OCI-LY7 (cell line): ENCODE results near the gene KRT28. TPM values are rescaled to one million over a fixed set of nuclear protein-coding genes. Genes with fewer than 3 reads are reported as not detected.
"Not testable (repeated sequence)": the region's sequence is repeated elsewhere in the genome, so short reads cannot be mapped to it uniquely, and the experiment has no call there.

Experiments
- BruUV-seq: library from RNA; stranded (reverse); fragments of 400-500 nt; replicated peaks from 2 replicates; lab custom pipeline; 2021; lab: Mats Ljungman, UMichigan
- CTCF ChIA-PET: fragments of 300-600 bp; sonication (Branson Sonifier 250); formaldehyde crosslinking; loops from one replicate; lab custom pipeline; 2022; ENCODE audit warnings: antibody characterized with exemption; ENCODE audit not compliant: unreplicated experiment; lab: Charles Lee
- POLR2A ChIA-PET: fragments of 300-600 bp; sonication (Branson Sonifier 250); formaldehyde crosslinking; loops from one replicate; lab custom pipeline; 2022; ENCODE audit warnings: antibody characterized with exemption; lab: Charles Lee
- DNase-seq: peaks from one replicate; pipeline ENCODE4 v3.0.0-alpha.2; 2015; ENCODE audit warnings: low spot score
- H2AFZ ChIP-seq: fragments of 200-600 bp; sonication (generic), shearing (Covaris generic); 2 replicates; pipeline ENCODE4 v1.6.1; 2014; ENCODE audit warnings: mild to moderate bottlenecking, antibody characterized with exemption, low read length, moderate library complexity
- H3K27ac ChIP-seq: fragments of 200-600 bp; sonication (generic); 2 replicates; pipeline ENCODE4 v1.5.1; 2014; ENCODE audit warnings: mixed run types, low read depth, mild to moderate bottlenecking, moderate library complexity, low read length, inconsistent platforms; ENCODE audit not compliant: poor library complexity, severe bottlenecking
- H3K36me3 ChIP-seq: fragments of 200-600 bp; sonication (generic); 2 replicates; pipeline ENCODE4 v1.6.1; 2014; ENCODE audit warnings: mild to moderate bottlenecking, antibody characterized with exemption, low read length, moderate library complexity, mixed read lengths; ENCODE audit not compliant: insufficient read depth
- H3K4me1 ChIP-seq: fragments of 200-600 bp; sonication (generic); 2 replicates; pipeline ENCODE4 v1.5.1; 2014; ENCODE audit warnings: mild to moderate bottlenecking, low read length; ENCODE audit not compliant: insufficient read depth, poor library complexity, severe bottlenecking
- H3K4me2 ChIP-seq: fragments of 200-600 bp; sonication (generic); 2 replicates; pipeline ENCODE4 v1.6.1; 2014; ENCODE audit warnings: mild to moderate bottlenecking, low read length
- H3K4me3 ChIP-seq: fragments of 200-600 bp; sonication (generic); 2 replicates; pipeline ENCODE4 v1.5.1; 2014; ENCODE audit warnings: mild to moderate bottlenecking, low read depth, low read length; ENCODE audit not compliant: poor library complexity, severe bottlenecking
- H3K79me2 ChIP-seq: fragments of 200-600 bp; sonication (generic); 2 replicates; pipeline ENCODE4 v1.6.1; 2016; ENCODE audit warnings: low read depth, mild to moderate bottlenecking, low read length, moderate library complexity, mixed read lengths; ENCODE audit not compliant: insufficient read depth
- H3K9me2 ChIP-seq: fragments of 200-600 bp; sonication (generic); 2 replicates; pipeline ENCODE4 v1.6.1; 2016; ENCODE audit warnings: mild to moderate bottlenecking, low read length, mixed read lengths; ENCODE audit not compliant: insufficient read depth
- H3K9me3 ChIP-seq: fragments of 200-600 bp; sonication (generic); 2 replicates; pipeline ENCODE4 v1.6.1; 2014; ENCODE audit warnings: mild to moderate bottlenecking, mixed run types, low read length, mixed read lengths
- H4K20me1 ChIP-seq: fragments of 200-600 bp; sonication (generic); 2 replicates; pipeline ENCODE4 v1.6.1; 2014; ENCODE audit warnings: mild to moderate bottlenecking, antibody characterized with exemption, low read length, moderate library complexity, mixed read lengths; ENCODE audit not compliant: insufficient read depth
- CTCF ChIP-seq: fragments of 200-600 bp; sonication (generic); conservative IDR thresholded peaks from 2 replicates; pipeline ENCODE4 v1.5.1; 2014; ENCODE audit warnings: mild to moderate bottlenecking, antibody characterized with exemption, low read length, moderate library complexity, mixed read lengths
- EZH2phosphoT487 ChIP-seq: fragments of 200-600 bp; sonication (generic); IDR thresholded peaks from 2 replicates; pipeline ENCODE4 v1.6.1; 2018; ENCODE audit warnings: low read depth, borderline replicate concordance, mild to moderate bottlenecking, mixed run types, antibody characterized with exemption, low read length, moderate library complexity, mixed read lengths
- intact Hi-C: fragments of 100-400 bp; cut with micrococcal nuclease; formaldehyde crosslinking; loops from one replicate; pipeline ENCODE4 v1.10.0; 2022; ENCODE audit not compliant: unreplicated experiment
- total RNA-seq, 2 experiments: library from RNA; depleted of rRNA in 1 of 2; stranded (reverse); fragments of >200 nt in 1 of 2; shearing (Covaris generic) in 1 of 2; gene quantifications; 2 replicates each; pipeline ENCODE4 v1.2.3, GENCODE V29; 2014 to 2022

Gene KRT28
- total RNA-seq, 2 experiments from 2014 or later = not detected

- intact Hi-C loops = no loop called here
- H2AFZ ChIP-seq = no peak overlapping the region
- H3K9me3 ChIP-seq = no peaks in the 10 kb centered on the region
- H3K79me2 ChIP-seq = peaks cover 9% of the 10 kb centered on the region; the same call in 1 of the 2 replicates
- H3K36me3 ChIP-seq = peaks cover 16% of the 10 kb centered on the region
- BruUV-seq = no TSS peak
- H3K4me3 ChIP-seq = peak overlapping the region; percentile 78
- H3K4me1 ChIP-seq = peaks cover 8% of the 10 kb centered on the region
- no peak overlapping the region for H3K27ac ChIP-seq
- no peaks in the 10 kb centered on the region for H3K9me2 ChIP-seq
- ChIA-PET CTCF (no interaction called here), POLR2A (no interaction called here)
- H4K20me1 ChIP-seq = no peaks in the 10 kb centered on the region
- peak overlapping the region; percentile 91; the same call in 1 of the 2 replicates for H3K4me2 ChIP-seq
- TF ChIP-seq CTCF (no peak), EZH2phosphoT487 (no peak)
- no peak for DNase-seq
Measured at GRCh38 chr17:40817103-40817682, 17.4 kb upstream of the KRT28 start.

GRCh38 chr17:40816569-40816968, 16.8 kb upstream of the KRT28 start:
- no TSS peak for BruUV-seq
- H3K9me3 ChIP-seq = no peaks in the 10 kb centered on the region
- ChIA-PET POLR2A (no interaction called here), CTCF (no interaction called here)
- no peaks in the 10 kb centered on the region for H3K9me2 ChIP-seq
- DNase-seq = no peak
- H3K4me2 ChIP-seq = no peak overlapping the region
- no peaks in the 10 kb centered on the region for H4K20me1 ChIP-seq
- TF ChIP-seq CTCF (no peak), EZH2phosphoT487 (no peak)
- H3K79me2 ChIP-seq = peaks cover 9% of the 10 kb centered on the region; the same call in 1 of the 2 replicates
- intact Hi-C loops = no loop called here
- H3K4me3 ChIP-seq = no peak overlapping the region
- no peak overlapping the region for H2AFZ ChIP-seq
- peaks cover 16% of the 10 kb centered on the region for H3K36me3 ChIP-seq
- H3K27ac ChIP-seq = no peak overlapping the region
- H3K4me1 ChIP-seq = peaks cover 8% of the 10 kb centered on the region

GRCh38 chr17:40815381-40815780, 15.6 kb upstream of the KRT28 start:
- intact Hi-C loops = no loop called here

GRCh38 chr17:40814657-40815056, 14.9 kb upstream of the KRT28 start:
- DNase-seq, CTCF ChIA-PET, H3K27ac ChIP-seq, POLR2A ChIA-PET, H2AFZ ChIP-seq, H3K4me2 ChIP-seq, H3K4me3 ChIP-seq, H3K9me2 ChIP-seq, BruUV-seq, H3K4me1 ChIP-seq, H3K79me2 ChIP-seq, H4K20me1 ChIP-seq, H3K9me3 ChIP-seq, intact Hi-C loops: not testable (repeated sequence)
- peaks cover 16% of the 10 kb centered on the region for H3K36me3 ChIP-seq

More at GRCh38 chr17:40815381-40815780, 15.6 kb upstream of the KRT28 start:
- H2AFZ ChIP-seq = no peak overlapping the region
- no peak overlapping the region for H3K4me3 ChIP-seq
- peaks cover 8% of the 10 kb centered on the region for H3K4me1 ChIP-seq
- POLR2A ChIA-PET = interaction anchor here (1.0 kb wide), 1 partner anchor 8 kb away, joined by 3 read pairs; no protein-coding TSS in a partner anchor
- peaks cover 16% of the 10 kb centered on the region for H3K36me3 ChIP-seq
- DNase-seq = no peak
- H3K9me3 ChIP-seq = no peaks in the 10 kb centered on the region
- CTCF ChIA-PET = no interaction called here
- H4K20me1 ChIP-seq = no peaks in the 10 kb centered on the region
- TF ChIP-seq CTCF (no peak), EZH2phosphoT487 (no peak)
- no peak overlapping the region for H3K27ac ChIP-seq
- no peaks in the 10 kb centered on the region for H3K9me2 ChIP-seq
- peaks cover 9% of the 10 kb centered on the region; the same call in 1 of the 2 replicates for H3K79me2 ChIP-seq
- H3K4me2 ChIP-seq = no peak overlapping the region
- BruUV-seq = no TSS peak
